SK-N-SH (cell line): ENCODE measurements around the gene PCDHA13. TPM values are rescaled to one million over a fixed set of nuclear protein-coding genes. Genes with fewer than 3 reads are reported as not detected.

Experiments used
- CTCF ChIA-PET: fragments of 300-600, 350-600 bp; formaldehyde crosslinking; extraction: SDS; loops from one replicate; lab custom pipeline; 2021; lab: Yijun Ruan, JAX
- POLR2A ChIA-PET: fragments of 350-600 bp; sonication (Branson Sonifier 250); formaldehyde crosslinking; extraction: SDS; loops from one replicate; lab custom pipeline; 2020; ENCODE audit warnings: antibody characterized with exemption, inconsistent platforms; lab: Yijun Ruan, JAX
- DNase-seq: peaks from one replicate; pipeline ENCODE4 v3.0.0; 2012
- H2AFZ ChIP-seq: fragments of 200-600 bp; sonication (generic); 2 replicates; pipeline ENCODE4 v1.8.1; 2016; ENCODE audit warnings: antibody characterized with exemption, mild to moderate bottlenecking, low read depth
- H3F3A ChIP-seq: fragments of 200-600 bp; sonication (generic); replicated peaks from 2 replicates; pipeline ENCODE3; 2016; ENCODE audit warnings: antibody characterized with exemption, mild to moderate bottlenecking; ENCODE audit not compliant: insufficient read depth
- H3K27ac ChIP-seq, 2 experiments: fragments of 200-500 bp in 1 of 2; fragments of 200-600 bp in 1 of 2; sonication (Bioruptor generic) in 1 of 2; sonication (generic), shearing (Covaris generic) in 1 of 2; 2 replicates each; pipeline versions ENCODE4 v1.5.1 to v1.6.1; 2014 to 2016; ENCODE audit warnings: low read depth in 2 of 2, inconsistent platforms in 1 of 2, low read length in 1 of 2, mild to moderate bottlenecking in 1 of 2, mixed read lengths in 1 of 2
- H3K27me3 ChIP-seq: fragments of 200-600 bp; sonication (generic), shearing (Covaris generic); 2 replicates; pipeline ENCODE4 v1.6.1; 2016; ENCODE audit warnings: mixed run types; ENCODE audit not compliant: insufficient read depth
- H3K36me3 ChIP-seq, 2 experiments: fragments of 200-500 bp in 1 of 2; fragments of 200-600 bp in 1 of 2; sonication (Bioruptor generic) in 1 of 2; sonication (generic) in 1 of 2; replicated peaks in 1 of 2; 2 replicates each; pipeline versions ENCODE3 to v1.5.1; 2014 to 2016; ENCODE audit warnings: low read length in 1 of 2, mild to moderate bottlenecking in 1 of 2; ENCODE audit not compliant: insufficient read depth in 2 of 2, control insufficient read depth in 1 of 2
- H3K4me1 ChIP-seq, 2 experiments: fragments of 200-500 bp in 1 of 2; fragments of 200-600 bp in 1 of 2; sonication (Bioruptor generic) in 1 of 2; sonication (generic), shearing (Covaris generic) in 1 of 2; 2 replicates each; pipeline versions ENCODE4 v1.5.1 to v1.6.1; 2014 to 2016; ENCODE audit warnings: low read depth in 1 of 2, low read length in 1 of 2, mixed run types in 1 of 2; ENCODE audit not compliant: insufficient read depth in 2 of 2, control insufficient read depth in 1 of 2
- H3K4me2 ChIP-seq: fragments of 200-600 bp; sonication (generic), shearing (Covaris generic); 2 replicates; pipeline ENCODE4 v1.6.1; 2017; ENCODE audit warnings: mixed run types
- H3K4me3 ChIP-seq, 2 experiments: fragments of 200-500 bp in 1 of 2; fragments of 200-600 bp in 1 of 2; sonication (Bioruptor generic) in 1 of 2; sonication (generic), shearing (Covaris generic) in 1 of 2; 2 replicates each; pipeline versions ENCODE4 v1.5.1 to v1.8.1; 2014 to 2016; ENCODE audit warnings: low read depth in 2 of 2, inconsistent platforms in 1 of 2, low read length in 1 of 2, mild to moderate bottlenecking in 1 of 2, mixed read lengths in 1 of 2, moderate library complexity in 1 of 2
- H3K79me2 ChIP-seq: fragments of 200-600 bp; sonication (generic); 2 replicates; pipeline ENCODE4 v1.8.1; 2017; ENCODE audit warnings: mild to moderate bottlenecking; ENCODE audit not compliant: insufficient read depth
- H3K9ac ChIP-seq: fragments of 200-600 bp; sonication (generic); 2 replicates; pipeline ENCODE4 v1.6.1; 2017; ENCODE audit warnings: mixed run types
- H3K9me2 ChIP-seq: fragments of 200-600 bp; sonication (generic); 2 replicates; pipeline ENCODE4 v1.6.1; 2017; ENCODE audit warnings: mixed run types
- H3K9me3 ChIP-seq: fragments of 200-600 bp; sonication (generic); 2 replicates; pipeline ENCODE4 v1.6.1; 2017; ENCODE audit warnings: mixed run types, mild to moderate bottlenecking, moderate library complexity
- H4K20me1 ChIP-seq: fragments of 200-600 bp; sonication (generic); 2 replicates; pipeline ENCODE4 v1.6.1; 2017; ENCODE audit warnings: mild to moderate bottlenecking, mixed run types; ENCODE audit not compliant: insufficient read depth
- CHD2 ChIP-seq: fragments of 150-350 bp; IDR thresholded peaks from 2 replicates; pipeline ENCODE4 v1.6.1; 2018; ENCODE audit warnings: low read length; ENCODE audit not compliant: partially characterized antibody
- CTCF ChIP-seq: fragments of 200-600 bp; sonication (generic); IDR thresholded peaks from 2 replicates; pipeline ENCODE4 v1.6.1; 2017; ENCODE audit warnings: antibody characterized with exemption, mild to moderate bottlenecking, moderate library complexity
- EP300 ChIP-seq, 2 experiments: IDR thresholded peaks; 2 replicates each; pipeline versions ENCODE4 v1.4.0 to v1.6.1; 2012; ENCODE audit warnings: borderline replicate concordance in 1 of 2, low read depth in 1 of 2, low read length in 1 of 2
- EZH2phosphoT487 ChIP-seq: fragments of 200-600 bp; sonication (generic); IDR thresholded peaks from 2 replicates; pipeline ENCODE4 v1.6.1; 2017; ENCODE audit warnings: low read depth, mixed run types, mild to moderate bottlenecking, antibody characterized with exemption, moderate library complexity, borderline replicate concordance
- GABPA ChIP-seq: IDR thresholded peaks from 2 replicates; pipeline ENCODE4 v1.4.0; 2012; ENCODE audit warnings: low read depth, mild to moderate bottlenecking
- GATA2 ChIP-seq: sonication (generic); formaldehyde crosslinking; IDR thresholded peaks from 2 replicates; pipeline ENCODE4 v1.5.0; 2020; ENCODE audit warnings: mild to moderate bottlenecking, missing genetic modification reagents
- MEF2A ChIP-seq: IDR thresholded peaks from 2 replicates; pipeline ENCODE4 v1.4.0; 2012; ENCODE audit warnings: low read depth, borderline replicate concordance
- NRF1 ChIP-seq: IDR thresholded peaks from 2 replicates; pipeline ENCODE4 v1.6.1; 2012; ENCODE audit warnings: low read depth, mild to moderate bottlenecking, low read length
- POLR2AphosphoS5 ChIP-seq: IDR thresholded peaks from 2 replicates; pipeline ENCODE4 v1.6.1; 2012; ENCODE audit warnings: low read depth, low read length
- RAD21 ChIP-seq: IDR thresholded peaks from 2 replicates; pipeline ENCODE4 v1.6.1; 2012; ENCODE audit warnings: mild to moderate bottlenecking, low read length
- REST ChIP-seq: IDR thresholded peaks from 2 replicates; pipeline ENCODE4 v1.6.1; 2012; ENCODE audit warnings: mild to moderate bottlenecking, low read depth, low read length, moderate library complexity
- SMC3 ChIP-seq: IDR thresholded peaks from 2 replicates; pipeline ENCODE4 v1.6.1; 2012; ENCODE audit warnings: low read depth, low read length, improper control_type of control experiment
- TAF1 ChIP-seq: IDR thresholded peaks from 2 replicates; pipeline ENCODE4 v1.6.1; 2012; ENCODE audit warnings: low read depth, mild to moderate bottlenecking, low read length, moderate library complexity, borderline replicate concordance
- TCF12 ChIP-seq: IDR thresholded peaks from 2 replicates; pipeline ENCODE4 v1.4.0; 2012
- USF1 ChIP-seq: IDR thresholded peaks from 2 replicates; pipeline ENCODE4 v1.4.0; 2012; ENCODE audit warnings: low read depth, borderline replicate concordance
- WGBS: methylation state at CpG from one replicate; pipeline ENCODE4 v1.1.6; 2017; ENCODE audit warnings: low lambda C conversion rate; 5-methylcytosine and 5-hydroxymethylcytosine counted together
- polyA plus RNA-seq, 3 experiments: library from polyadenylated mRNA; depleted of rRNA; stranded (reverse); fragments of >200 nt; gene quantifications; 2 replicates each; pipeline ENCODE4 v1.2.3, GENCODE V29; 2012

Gene PCDHA13
- polyA plus RNA-seq, 1 of the 3 experiments (the other 2 are of a cell fraction) = not detected

GRCh38 chr5:140868721-140869554, 13.0 kb upstream of the PCDHA13 start, which contains the start of gene PCDHA11:
Gene PCDHA11 (plus strand): TSS chr5:140868957. CDS start chr5:140869104, 147 bp downstream.
- no peaks in the 10 kb centered on the region for H4K20me1 ChIP-seq
- no peak for DNase-seq
- H3K4me2 ChIP-seq = no peak within 1 kb of the TSS
- no peaks in the 10 kb centered on the region for H3F3A ChIP-seq
- H3K4me1 ChIP-seq = no peaks in the 10 kb centered on the region
- TF ChIP-seq GATA2 = no peak
- no peak for TF ChIP-seq TAF1
- no peak for TF ChIP-seq EZH2phosphoT487
- no peak for TF ChIP-seq CTCF
- TF ChIP-seq EP300 (IDR thresholded peaks at IDR 0.05; ENCODE audit: borderline replicate concordance in 1 of 2, low read depth in 1 of 2, low read length in 1 of 2) = no peak
- TF ChIP-seq RAD21 = no peak
- no peak for TF ChIP-seq REST
- TF ChIP-seq MEF2A = no peak
- TF ChIP-seq USF1 = no peak
- no peak for TF ChIP-seq POLR2AphosphoS5
- TF ChIP-seq NRF1 = no peak
- TF ChIP-seq TCF12 = no peak
- no peak for TF ChIP-seq CHD2
- TF ChIP-seq SMC3 = no peak
- no peak for TF ChIP-seq GABPA
- no peaks in the 10 kb centered on the region for H3K36me3 ChIP-seq
- H3K27me3 ChIP-seq = no peaks in the 10 kb centered on the region
- CTCF ChIA-PET = interaction anchor here (0.9 to 2.0 kb wide), 6 partner anchors 10 to 176 kb away, joined by 3 to 17 read pairs (median 6); partner anchors contain the start of genes PCDHA8 and PCDHAC1
- no peaks in the 10 kb centered on the region for H3K79me2 ChIP-seq
- H2AFZ ChIP-seq = no peak within 1 kb of the TSS
- H3K9me3 ChIP-seq = no peaks in the 10 kb centered on the region
- H3K9ac ChIP-seq = no peak within 1 kb of the TSS
- no peaks in the 10 kb centered on the region for H3K9me2 ChIP-seq
- WGBS = 72% methylated on average over 41 of the region's 41 CpGs
- POLR2A ChIA-PET = no interaction called here
- H3K4me3 ChIP-seq = no peak within 1 kb of the TSS
- H3K27ac ChIP-seq = no peak within 1 kb of the TSS
